MM.1S (cell line): ENCODE data around the gene ZNHIT6.
"Not testable (repeated sequence)": the region's sequence is repeated elsewhere in the genome, so short reads cannot be mapped to it uniquely, and the experiment has no call there.

ENCODE experiments used
- DNase-seq: peaks from one replicate; pipeline ENCODE4 v3.0.0-alpha.2; 2015
- H2AFZ ChIP-seq: fragments of 300-600 bp; sonication (generic); 2 replicates; pipeline ENCODE4 v1.6.0; 2016; ENCODE audit warnings: antibody characterized with exemption, low read length
- H3F3A ChIP-seq: fragments of 300-600 bp; sonication (generic); 2 replicates; pipeline ENCODE4 v1.6.1; 2016; ENCODE audit warnings: mild to moderate bottlenecking, antibody characterized with exemption, low read length, moderate library complexity, mixed read lengths; ENCODE audit not compliant: insufficient read depth
- H3K27ac ChIP-seq: fragments of 300-600 bp; sonication (generic); 2 replicates; pipeline ENCODE4 v1.5.1; 2016; ENCODE audit warnings: mild to moderate bottlenecking, low read length
- H3K27me3 ChIP-seq: fragments of 300-600 bp; sonication (generic); replicated peaks from 2 replicates; pipeline ENCODE4 v1.6.0; 2016; ENCODE audit warnings: low read length; ENCODE audit not compliant: insufficient read depth
- H3K36me3 ChIP-seq: fragments of 300-600 bp; sonication (generic); replicated peaks from 2 replicates; pipeline ENCODE4 v1.6.1; 2016; ENCODE audit warnings: mild to moderate bottlenecking, low read length, mixed read lengths; ENCODE audit not compliant: insufficient read depth
- H3K4me1 ChIP-seq: fragments of 300-600 bp; sonication (generic); 2 replicates; pipeline ENCODE4 v1.6.1; 2016; ENCODE audit warnings: low read length, mixed read lengths
- H3K4me2 ChIP-seq: fragments of 300-600 bp; sonication (generic); 2 replicates; pipeline ENCODE4 v1.6.0; 2016; ENCODE audit warnings: low read depth, low read length
- H3K4me3 ChIP-seq: fragments of 300-600 bp; sonication (generic); 2 replicates; pipeline ENCODE4 v1.5.1; 2016; ENCODE audit warnings: low read length, mixed read lengths
- H3K79me2 ChIP-seq: fragments of 300-600 bp; sonication (generic); 2 replicates; pipeline ENCODE4 v1.6.1; 2016; ENCODE audit warnings: mixed run types, low read length, mixed read lengths
- H3K9ac ChIP-seq: fragments of 300-600 bp; sonication (generic); 2 replicates; pipeline ENCODE4 v1.6.1; 2016; ENCODE audit warnings: low read length, mixed read lengths
- H3K9me2 ChIP-seq: fragments of 300-600 bp; sonication (generic); replicated peaks from 2 replicates; pipeline ENCODE4 v1.6.1; 2016; ENCODE audit warnings: mild to moderate bottlenecking, low read length, mixed read lengths; ENCODE audit not compliant: insufficient read depth
- H3K9me3 ChIP-seq: fragments of 300-600 bp; sonication (generic); replicated peaks from 2 replicates; pipeline ENCODE4 v1.6.1; 2016; ENCODE audit warnings: mild to moderate bottlenecking, low read length, mixed read lengths; ENCODE audit not compliant: insufficient read depth
- H4K20me1 ChIP-seq: fragments of 300-600 bp; sonication (generic); 2 replicates; pipeline ENCODE4 v1.6.1; 2016; ENCODE audit warnings: mild to moderate bottlenecking, low read length, moderate library complexity, mixed read lengths; ENCODE audit not compliant: insufficient read depth
- CTCF ChIP-seq: fragments of 300-600 bp; sonication (generic); IDR thresholded peaks from 2 replicates; pipeline ENCODE4 v1.5.1; 2016; ENCODE audit warnings: antibody characterized with exemption, low read length, mixed read lengths
- EZH2 ChIP-seq: fragments of 300-600 bp; sonication (generic); optimal IDR thresholded peaks from 2 replicates; pipeline ENCODE3; 2017; ENCODE audit warnings: low read depth, mild to moderate bottlenecking, antibody characterized with exemption, low read length, mixed read lengths
- EZH2phosphoT487 ChIP-seq: fragments of 300-600 bp; sonication (generic); IDR thresholded peaks from 2 replicates; pipeline ENCODE4 v1.6.1; 2018; ENCODE audit warnings: antibody characterized with exemption, low read length

ZNHIT6 gene

GRCh38 chr1:85652327-85652726 lies 55.9 kb downstream of the ZNHIT6 start:
- no peaks in the 10 kb centered on the region for H3K9me2 ChIP-seq
- DNase-seq = no peak
- no peak overlapping the region for H2AFZ ChIP-seq
- no peak for TF ChIP-seq EZH2phosphoT487
- TF ChIP-seq EZH2 = no peak
- TF ChIP-seq CTCF = no peak
- H3K4me3 ChIP-seq = no peak overlapping the region
- H3K79me2 ChIP-seq = no peaks in the 10 kb centered on the region
- no peaks in the 10 kb centered on the region for H3K4me1 ChIP-seq
- no peaks in the 10 kb centered on the region; the same call in 1 of the 2 replicates for H3K36me3 ChIP-seq
- H3K27ac ChIP-seq = no peak overlapping the region
- H3F3A ChIP-seq = no peaks in the 10 kb centered on the region
- no peaks in the 10 kb centered on the region for H4K20me1 ChIP-seq
- H3K27me3 ChIP-seq = no peaks in the 10 kb centered on the region
- H3K9ac ChIP-seq = no peak overlapping the region
- H3K4me2 ChIP-seq = no peak overlapping the region
- no peaks in the 10 kb centered on the region for H3K9me3 ChIP-seq

GRCh38 chr1:85650645-85651044 lies 57.6 kb downstream of the ZNHIT6 start:
- DNase-seq = no peak
- H3K79me2 ChIP-seq = no peaks in the 10 kb centered on the region
- no peaks in the 10 kb centered on the region for H3K27me3 ChIP-seq
- no peak overlapping the region for H2AFZ ChIP-seq
- no peak for TF ChIP-seq EZH2
- TF ChIP-seq EZH2phosphoT487 = no peak
- TF ChIP-seq CTCF = no peak
- no peaks in the 10 kb centered on the region for H3F3A ChIP-seq
- no peaks in the 10 kb centered on the region for H3K4me1 ChIP-seq
- no peak overlapping the region for H3K4me2 ChIP-seq
- no peak overlapping the region for H3K9ac ChIP-seq
- H4K20me1 ChIP-seq = no peaks in the 10 kb centered on the region
- no peak overlapping the region for H3K4me3 ChIP-seq
- no peak overlapping the region for H3K27ac ChIP-seq
- no peaks in the 10 kb centered on the region for H3K9me3 ChIP-seq
- no peaks in the 10 kb centered on the region; the same call in 1 of the 2 replicates for H3K36me3 ChIP-seq
- H3K9me2 ChIP-seq = no peaks in the 10 kb centered on the region

GRCh38 chr1:85649591-85649990 lies 58.6 kb downstream of the ZNHIT6 start:
- no peaks in the 10 kb centered on the region for H3K9me3 ChIP-seq
- H3K9ac ChIP-seq = no peak overlapping the region
- H3K27ac ChIP-seq = no peak overlapping the region
- H3K27me3 ChIP-seq = no peaks in the 10 kb centered on the region
- H4K20me1 ChIP-seq = no peaks in the 10 kb centered on the region
- no peaks in the 10 kb centered on the region for H3F3A ChIP-seq
- H3K4me1 ChIP-seq = no peaks in the 10 kb centered on the region
- no peak overlapping the region for H3K4me3 ChIP-seq
- no peaks in the 10 kb centered on the region for H3K9me2 ChIP-seq
- H3K4me2 ChIP-seq = no peak overlapping the region
- no peaks in the 10 kb centered on the region; the same call in 1 of the 2 replicates for H3K36me3 ChIP-seq
- no peaks in the 10 kb centered on the region for H3K79me2 ChIP-seq
- no peak for TF ChIP-seq EZH2
- no peak for TF ChIP-seq EZH2phosphoT487
- TF ChIP-seq CTCF = no peak
- no peak for DNase-seq
- no peak overlapping the region for H2AFZ ChIP-seq

GRCh38 chr1:85641598-85642556 lies 66.4 kb downstream of the ZNHIT6 start:
- H3K4me2 ChIP-seq, H3K27me3 ChIP-seq, H3K9me3 ChIP-seq, DNase-seq, H4K20me1 ChIP-seq, H3K4me3 ChIP-seq, H3K4me1 ChIP-seq, H3K9me2 ChIP-seq, H2AFZ ChIP-seq, H3K79me2 ChIP-seq, H3F3A ChIP-seq, H3K9ac ChIP-seq, H3K27ac ChIP-seq, H3K36me3 ChIP-seq: not testable (repeated sequence)

GRCh38 chr1:85639920-85640319 lies 68.3 kb downstream of the ZNHIT6 start:
- not testable (repeated sequence) for H2AFZ ChIP-seq, H3K4me2 ChIP-seq, H3K9ac ChIP-seq, H3K4me3 ChIP-seq, H3K9me2 ChIP-seq, H3K9me3 ChIP-seq, H4K20me1 ChIP-seq, H3F3A ChIP-seq, H3K27ac ChIP-seq, H3K27me3 ChIP-seq, H3K36me3 ChIP-seq, H3K4me1 ChIP-seq, DNase-seq, H3K79me2 ChIP-seq
